Endothelial cell of umbilical vein (primary cell): ENCODE results near the gene FUT8. TPM values are rescaled to one million over a fixed set of nuclear protein-coding genes. Genes with fewer than 3 reads are reported as not detected.

ENCODE experiments used
- BruUV-seq: library from RNA; stranded (reverse); fragments of 400-500 nt; replicated peaks from 2 replicates; lab custom pipeline; 2021; lab: Mats Ljungman, UMichigan
- CTCF ChIA-PET: fragments of 300-600, 350-600 bp; sonication (Branson Sonifier 250); formaldehyde crosslinking; loops from one replicate; lab custom pipeline; 2021; ENCODE audit warnings: antibody characterized with exemption, inconsistent platforms; lab: Charles Lee
- POLR2A ChIA-PET: fragments of 300-600, 350-600 bp; sonication (Branson Sonifier 250); formaldehyde crosslinking; loops from one replicate; lab custom pipeline; 2021; ENCODE audit warnings: antibody characterized with exemption, inconsistent platforms; lab: Charles Lee
- DNase-seq: peaks from one replicate; pipeline ENCODE4 v3.0.0-alpha.2; 2011; ENCODE audit warnings: low read depth, low spot score
- FAIRE-seq: peaks from 2 replicates; lab custom pipeline; 2011; peaks lifted over from hg19 to GRCh38; lab: Jason Lieb, UNC
- H2AFZ ChIP-seq: 2 replicates; pipeline ENCODE4 v1.6.0; 2012; ENCODE audit warnings: low read depth, low read length, control low read depth, inconsistent platforms
- H3K27ac ChIP-seq: 2 replicates; pipeline ENCODE4 v1.5.1; 2011; ENCODE audit warnings: low read depth, mild to moderate bottlenecking, control low read depth, low read length, moderate library complexity; ENCODE audit not compliant: insufficient read depth
- H3K27me3 ChIP-seq, 2 experiments: 2 replicates each; pipeline versions ENCODE4 v1.6.0 to v1.6.1; 2011; ENCODE audit warnings: low read length in 2 of 2, mixed read lengths in 1 of 2; ENCODE audit not compliant: control insufficient read depth in 2 of 2, insufficient read depth in 2 of 2
- H3K36me3 ChIP-seq, 2 experiments: 2 replicates in 1 of 2; 3 replicates in 1 of 2; pipeline ENCODE4 v1.5.1; 2011; ENCODE audit warnings: low read length in 2 of 2, mild to moderate bottlenecking in 1 of 2, moderate library complexity in 1 of 2; ENCODE audit not compliant: control insufficient read depth in 2 of 2, insufficient read depth in 2 of 2; ENCODE audit errors: extremely low read depth in 1 of 2
- H3K4me1 ChIP-seq: 3 replicates; pipeline ENCODE4 v1.5.1; 2011; ENCODE audit warnings: mild to moderate bottlenecking, low read length; ENCODE audit not compliant: control insufficient read depth, insufficient read depth; ENCODE audit errors: extremely low read depth
- H3K4me2 ChIP-seq: 2 replicates; pipeline ENCODE4 v1.6.1; 2011; ENCODE audit warnings: low read length, control low read depth, mixed read lengths; ENCODE audit not compliant: insufficient read depth
- H3K4me3 ChIP-seq, 3 experiments: fragments of 200-600 bp in 1 of 3; sonication (generic), shearing (Covaris generic) in 1 of 3; replicated peaks in 1 of 3; 2 replicates each; pipeline ENCODE4 v1.5.1; 2011 to 2016; ENCODE audit warnings: control low read depth in 3 of 3, low read length in 3 of 3, mild to moderate bottlenecking in 2 of 3, inconsistent platforms in 1 of 3, low read depth in 1 of 3, moderate library complexity in 1 of 3; ENCODE audit not compliant: insufficient read depth in 1 of 3
- H3K79me2 ChIP-seq: 2 replicates; pipeline ENCODE4 v1.6.0; 2012; ENCODE audit warnings: low read length, inconsistent platforms; ENCODE audit not compliant: control insufficient read depth, insufficient read depth
- H3K9ac ChIP-seq: replicated peaks from 2 replicates; pipeline ENCODE3; 2011; ENCODE audit warnings: low read length, control low read depth; ENCODE audit not compliant: insufficient read depth; ENCODE audit errors: extremely low read depth
- H3K9me1 ChIP-seq: replicated peaks from 3 replicates; pipeline ENCODE4 v1.6.0; 2011; ENCODE audit warnings: mild to moderate bottlenecking, low read length; ENCODE audit not compliant: control insufficient read depth, insufficient read depth; ENCODE audit errors: extremely low read depth
- H3K9me3 ChIP-seq: replicated peaks from 2 replicates; pipeline ENCODE4 v1.5.1; 2012; ENCODE audit warnings: low read length, inconsistent platforms; ENCODE audit not compliant: control insufficient read depth, insufficient read depth
- H4K20me1 ChIP-seq: replicated peaks from 2 replicates; pipeline ENCODE3; 2011; ENCODE audit warnings: mild to moderate bottlenecking, low read length; ENCODE audit not compliant: control insufficient read depth, insufficient read depth; ENCODE audit errors: extremely low read depth
- EZH2 ChIP-seq: IDR thresholded peaks from 2 replicates; pipeline ENCODE4 v1.6.1; 2012; ENCODE audit warnings: borderline replicate concordance, low read depth, mild to moderate bottlenecking, moderate library complexity, low read length, inconsistent platforms; ENCODE audit not compliant: severe bottlenecking
- FOS ChIP-seq: IDR thresholded peaks from 2 replicates; pipeline ENCODE4 v1.6.1; 2011; ENCODE audit warnings: mild to moderate bottlenecking, low read length, moderate library complexity, borderline replicate concordance; ENCODE audit not compliant: insufficient read depth
- GATA2 ChIP-seq: IDR thresholded peaks from 2 replicates; pipeline ENCODE4 v1.7.0; 2011; ENCODE audit warnings: low read depth, mild to moderate bottlenecking, moderate library complexity, mixed read lengths, low read length; ENCODE audit not compliant: insufficient read length, insufficient read depth
- JUN ChIP-seq: IDR thresholded peaks from 2 replicates; pipeline ENCODE4 v1.6.1; 2011; ENCODE audit warnings: borderline replicate concordance, low read depth; ENCODE audit not compliant: insufficient read length, insufficient read depth
- MAX ChIP-seq: IDR thresholded peaks from 2 replicates; pipeline ENCODE4 v1.6.1; 2011; ENCODE audit not compliant: insufficient read depth, insufficient read length
- MYC ChIP-seq: IDR thresholded peaks from one replicate; pipeline ENCODE4 v1.6.1; 2011; ENCODE audit warnings: mild to moderate bottlenecking, low read depth, low read length
- POLR2A ChIP-seq: IDR thresholded peaks from 2 replicates; pipeline ENCODE4 v1.6.1; 2012; ENCODE audit warnings: low read depth, mild to moderate bottlenecking, control low read depth, low read length
- POLR2AphosphoS5 ChIP-seq: IDR thresholded peaks from 2 replicates; pipeline ENCODE4 v1.6.1; 2012; ENCODE audit warnings: low read depth, mild to moderate bottlenecking, control low read depth, low read length, moderate library complexity; ENCODE audit not compliant: insufficient read depth
- dilution Hi-C: fragments of 300-500 bp; cut with MboI; formaldehyde crosslinking; loops from one replicate; pipeline ENCODE4 v1.15.0; 2019; ENCODE audit warnings: low sequenced_read_pairs; ENCODE audit not compliant: extremely low pct_ligation_motif_present
- intact Hi-C: fragments of 100-400 bp; cut with micrococcal nuclease; formaldehyde crosslinking; loops from one replicate; pipeline ENCODE4 v1.10.0; 2022
- polyA plus RNA-seq, 4 experiments: library from polyadenylated mRNA; depleted of rRNA in 3 of 4; stranded (reverse) in 3 of 4; unstranded in 1 of 4; fragments of >200 nt; gene quantifications; 2 replicates each; pipeline versions ENCODE4 v1.2.1 to v1.2.3, GENCODE V29; 2011 to 2012; ENCODE audit warnings: missing spikeins in 1 of 4
- total RNA-seq: library from RNA; stranded (reverse); gene quantifications from 2 replicates; pipeline ENCODE4 v1.2.3, GENCODE V29; 2021

The FUT8 gene
- total and polyA plus RNA-seq, 2 donors (not counting 3 experiments of a cell fraction or from before 2014, with no cell fraction given) = 16.7 to 38.8 TPM

- no peaks in the 10 kb centered on the region for H3K36me3 ChIP-seq
- intact Hi-C loops (no loop called here), dilution Hi-C loops (no loop called here)
- H3K9me3 ChIP-seq = no peaks in the 10 kb centered on the region
- no peak overlapping the region for H3K9ac ChIP-seq
- H3K79me2 ChIP-seq = peaks cover 29% of the 10 kb centered on the region
- FAIRE-seq (no peak), DNase-seq (no peak)
- H3K27me3 ChIP-seq = no peaks in the 10 kb centered on the region
- CTCF ChIA-PET = interaction anchor here (1.1 to 1.8 kb wide), 3 partner anchors 25 to 60 kb away, joined by 3 to 4 read pairs (median 4); no protein-coding TSS in a partner anchor
- H3K4me1 ChIP-seq = no peaks in the 10 kb centered on the region
- H2AFZ ChIP-seq = no peak overlapping the region
- BruUV-seq = no TSS peak
- no peaks in the 10 kb centered on the region for H4K20me1 ChIP-seq
- POLR2A ChIA-PET = no interaction called here
- no peak for TF ChIP-seq FOS
- TF ChIP-seq POLR2A = no peak
- TF ChIP-seq MAX = no peak
- no peak for TF ChIP-seq JUN
- no peak overlapping the region for H3K27ac ChIP-seq
- no peaks in the 10 kb centered on the region for H3K9me1 ChIP-seq
- no peak overlapping the region for H3K4me2 ChIP-seq
- no peak overlapping the region for H3K4me3 ChIP-seq
Measured at GRCh38 chr14:65503771-65504170, 91.2 kb downstream of the FUT8 start.

GRCh38 chr14:65506801-65507200, 94.3 kb downstream of the FUT8 start:
- no peaks in the 10 kb centered on the region for H3K9me1 ChIP-seq
- H3K4me2 ChIP-seq = no peak overlapping the region
- POLR2A ChIA-PET = no interaction called here
- no peaks in the 10 kb centered on the region for H3K9me3 ChIP-seq
- no peaks in the 10 kb centered on the region for H4K20me1 ChIP-seq
- TF ChIP-seq EZH2 (no peak), GATA2 (no peak), FOS (no peak), POLR2AphosphoS5 (no peak), MYC (no peak), MAX (no peak), JUN (no peak)
- H3K27ac ChIP-seq = no peak overlapping the region
- no peak overlapping the region for H3K9ac ChIP-seq
- no TSS peak for BruUV-seq
- CTCF ChIA-PET = no interaction called here
- dilution Hi-C loops (no loop called here), intact Hi-C loops (no loop called here)
- no peaks in the 10 kb centered on the region for H3K36me3 ChIP-seq
- no peak for DNase-seq
- no peak overlapping the region for H3K4me3 ChIP-seq
- H2AFZ ChIP-seq = no peak overlapping the region
- no peaks in the 10 kb centered on the region for H3K4me1 ChIP-seq
- H3K79me2 ChIP-seq = peaks cover 29% of the 10 kb centered on the region
- no peaks in the 10 kb centered on the region for H3K27me3 ChIP-seq
- no peak for FAIRE-seq
